BLaER1 (cell line): ENCODE measurements around the gene HMGB4.

Experiments
- H3K27ac ChIP-seq: shearing (Covaris generic); formaldehyde crosslinking; 2 replicates; pipeline ENCODE4 v1.8.1; 2022
- H3K27me3 ChIP-seq: shearing (Covaris generic); formaldehyde crosslinking; 2 replicates; pipeline ENCODE4 v1.8.1; 2022
- H3K36me3 ChIP-seq: shearing (Covaris generic); formaldehyde crosslinking; 2 replicates; pipeline ENCODE4 v1.8.1; 2022
- H3K4me1 ChIP-seq: shearing (Covaris generic); formaldehyde crosslinking; 2 replicates; pipeline ENCODE4 v1.8.1; 2022
- H3K4me2 ChIP-seq: shearing (Covaris generic); formaldehyde crosslinking; 2 replicates; pipeline ENCODE4 v1.8.1; 2022
- H3K4me3 ChIP-seq: shearing (Covaris generic); formaldehyde crosslinking; 2 replicates; pipeline ENCODE4 v1.8.1; 2022
- H3K9ac ChIP-seq: shearing (Covaris generic); formaldehyde crosslinking; 2 replicates; pipeline ENCODE4 v1.8.1; 2022
- H3K9me3 ChIP-seq: shearing (Covaris generic); formaldehyde crosslinking; 2 replicates; pipeline ENCODE4 v1.8.1; 2022
- H4K20me1 ChIP-seq: shearing (Covaris generic); formaldehyde crosslinking; 2 replicates; pipeline ENCODE4 v1.8.1; 2022
- Cebpa-rat ChIP-seq: shearing (Covaris generic); IDR thresholded peaks from 2 replicates; pipeline ENCODE4 v1.8.1; 2022

HMGB4 gene

DNA sequence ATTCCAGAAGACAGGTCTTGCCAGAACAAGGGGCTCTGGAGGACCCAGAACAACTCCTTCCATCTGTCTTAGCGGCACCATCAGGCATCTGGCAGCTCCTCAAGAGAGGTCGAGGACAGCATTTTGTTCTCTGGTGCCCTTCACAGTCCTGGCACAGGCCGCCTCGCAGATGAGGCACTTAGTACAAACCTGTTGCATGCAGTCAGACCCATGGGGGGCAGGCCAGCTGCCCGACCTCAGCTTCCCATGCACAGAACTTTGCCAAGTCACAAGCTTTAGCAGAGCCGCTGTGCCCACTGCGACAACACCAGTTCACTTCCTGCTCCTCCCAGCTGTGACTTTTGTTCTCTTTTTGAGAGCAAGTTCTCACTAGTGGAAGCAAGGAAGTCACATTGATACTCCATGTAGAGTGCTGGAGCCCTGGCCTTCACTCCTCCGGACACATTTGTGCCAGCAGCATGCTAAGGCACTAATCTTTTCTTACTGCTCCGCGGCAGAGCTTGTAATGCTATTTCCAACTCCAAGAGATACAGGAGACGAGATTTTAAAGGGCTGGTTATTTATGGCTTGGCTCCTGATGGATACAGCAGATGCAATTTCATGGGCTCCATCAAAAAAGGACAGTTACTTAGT, 44.6 kb downstream of the HMGB4 start:
- Histone ChIP-seq H3K4me1 (peaks cover 15% of the 10 kb centered on the region), H4K20me1 (no peaks in the 10 kb centered on the region), H3K4me3 (no peak overlapping the region), H3K36me3 (no peaks in the 10 kb centered on the region), H3K9me3 (no peaks in the 10 kb centered on the region), H3K27ac (no peak overlapping the region), H3K4me2 (no peak overlapping the region), H3K9ac (no peak overlapping the region), H3K27me3 (no peaks in the 10 kb centered on the region)
- TF ChIP-seq Cebpa-rat = no peak
